ENCODE measurements around the gene MAB21L4.

- TF ChIP-seq CTCF (IDR thresholded peaks at IDR 0.05) (no peak), POLR2AphosphoS5 (IDR thresholded peaks at IDR 0.05) (no peak), POLR2A (IDR thresholded peaks at IDR 0.05) (no peak)
These were observed 24.9 kb upstream of the MAB21L4 start for GRCh38 chr2:240920783-240921231.

All from prostate gland (tissue), 2 donors.